ENCODE data around the gene CLMP. TPM values are rescaled to one million over a fixed set of nuclear protein-coding genes. Genes with fewer than 3 reads are reported as not detected.
"Not testable (repeated sequence)": the region's sequence is repeated elsewhere in the genome, so short reads cannot be mapped to it uniquely, and the experiment has no call there.

The CLMP gene
- total RNA-seq, 3 donors from 2014 or later = 4.7 to 84.9 (median 11.0) TPM

GRCh38 chr11:123093739-123094138 is 101.3 kb downstream of the CLMP start:
- DNase-seq (no peak), ATAC-seq (no peak)
- intact Hi-C loops (cut with DNase I, micrococcal nuclease) = no loop called here
- TF ChIP-seq, protein P1, sequence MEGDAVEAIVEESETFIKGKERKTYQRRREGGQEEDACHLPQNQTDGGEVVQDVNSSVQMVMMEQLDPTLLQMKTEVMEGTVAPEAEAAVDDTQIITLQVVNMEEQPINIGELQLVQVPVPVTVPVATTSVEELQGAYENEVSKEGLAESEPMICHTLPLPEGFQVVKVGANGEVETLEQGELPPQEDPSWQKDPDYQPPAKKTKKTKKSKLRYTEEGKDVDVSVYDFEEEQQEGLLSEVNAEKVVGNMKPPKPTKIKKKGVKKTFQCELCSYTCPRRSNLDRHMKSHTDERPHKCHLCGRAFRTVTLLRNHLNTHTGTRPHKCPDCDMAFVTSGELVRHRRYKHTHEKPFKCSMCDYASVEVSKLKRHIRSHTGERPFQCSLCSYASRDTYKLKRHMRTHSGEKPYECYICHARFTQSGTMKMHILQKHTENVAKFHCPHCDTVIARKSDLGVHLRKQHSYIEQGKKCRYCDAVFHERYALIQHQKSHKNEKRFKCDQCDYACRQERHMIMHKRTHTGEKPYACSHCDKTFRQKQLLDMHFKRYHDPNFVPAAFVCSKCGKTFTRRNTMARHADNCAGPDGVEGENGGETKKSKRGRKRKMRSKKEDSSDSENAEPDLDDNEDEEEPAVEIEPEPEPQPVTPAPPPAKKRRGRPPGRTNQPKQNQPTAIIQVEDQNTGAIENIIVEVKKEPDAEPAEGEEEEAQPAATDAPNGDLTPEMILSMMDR (IDR thresholded peaks at IDR 0.05) = no peak
- Histone ChIP-seq H3K36me3 (ENCODE audit: low read depth) (no peaks in the 10 kb centered on the region), H3K9me3 (no peaks in the 10 kb centered on the region), H3K4me1 (ENCODE audit: low read depth) (no peaks in the 10 kb centered on the region), H3K4me3 (no peak overlapping the region)

- H3K4me3 ChIP-seq = no peak overlapping the region
- ATAC-seq (no peak), DNase-seq (no peak)
- H3K4me1 ChIP-seq (ENCODE audit: low read depth) = no peaks in the 10 kb centered on the region
- no peaks in the 10 kb centered on the region for H3K36me3 ChIP-seq (ENCODE audit: low read depth)
- TF ChIP-seq, protein P1 (IDR thresholded peaks at IDR 0.05) = no peak
- intact Hi-C loops (cut with DNase I, micrococcal nuclease) = no loop called here
- no peaks in the 10 kb centered on the region for H3K9me3 ChIP-seq
Observed at GRCh38 chr11:123091506-123091905, 103.5 kb downstream of the CLMP start.

DNA sequence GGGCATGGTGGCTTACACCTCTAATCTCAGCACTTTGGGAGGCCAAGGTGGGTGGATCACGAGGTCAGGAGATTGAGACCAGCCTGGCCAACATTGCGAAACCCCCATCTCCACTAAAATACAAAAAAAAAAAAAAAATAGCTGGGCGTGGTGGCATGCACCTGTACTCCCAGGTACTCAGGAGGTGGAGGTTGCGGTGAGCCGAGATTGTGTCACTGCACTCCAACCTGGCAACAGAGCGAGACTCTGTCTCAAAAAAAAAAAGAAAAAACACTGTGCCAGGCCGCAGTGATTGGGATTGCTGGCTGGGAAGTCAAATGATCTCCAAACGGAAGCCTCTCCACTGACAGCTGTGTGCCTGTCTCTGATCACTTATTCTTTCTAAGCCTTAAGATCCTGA is 104.9 kb downstream of the CLMP start:
- H3K36me3 ChIP-seq (ENCODE audit: low read depth); H3K9me3 ChIP-seq; H3K4me1 ChIP-seq (ENCODE audit: low read depth); ATAC-seq; DNase-seq; H3K4me3 ChIP-seq; intact Hi-C loops (cut with DNase I, micrococcal nuclease): not testable (repeated sequence)

DNA sequence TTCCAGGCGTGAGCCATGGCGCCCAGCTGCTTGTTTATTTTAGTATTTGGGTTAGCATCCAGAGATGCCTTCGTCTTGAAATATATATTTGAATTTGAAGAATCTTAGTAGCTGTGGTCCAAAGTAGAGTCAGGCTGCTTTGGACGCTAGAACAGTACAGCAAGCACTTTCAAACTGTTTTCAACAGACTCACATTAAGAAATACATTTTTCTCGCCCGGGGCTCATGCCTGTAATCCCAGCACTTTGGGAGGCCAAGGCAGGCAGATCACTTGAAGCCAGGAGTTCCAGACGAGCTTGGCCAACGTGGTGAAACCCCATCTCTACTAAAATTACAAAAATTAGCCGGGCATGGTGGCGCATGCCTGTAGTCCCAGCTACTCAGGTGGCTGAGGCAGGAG is 106.2 kb downstream of the CLMP start:
- H3K4me3 ChIP-seq; H3K4me1 ChIP-seq (ENCODE audit: low read depth); H3K36me3 ChIP-seq (ENCODE audit: low read depth); ATAC-seq; DNase-seq; intact Hi-C loops (cut with DNase I, micrococcal nuclease); H3K9me3 ChIP-seq: not testable (repeated sequence)

- H3K36me3 ChIP-seq (ENCODE audit: low read depth); intact Hi-C loops (cut with DNase I, micrococcal nuclease): not testable (repeated sequence)
Observed at GRCh38 chr11:123087657-123088056, 107.4 kb downstream of the CLMP start.

GRCh38 chr11:123086305-123086704 is 108.7 kb downstream of the CLMP start:
- intact Hi-C loops (cut with DNase I, micrococcal nuclease) = no loop called here
- H3K9me3 ChIP-seq = no peaks in the 10 kb centered on the region
- TF ChIP-seq, protein P1 (IDR thresholded peaks at IDR 0.05) = no peak
- no peak overlapping the region for H3K4me3 ChIP-seq
- H3K4me1 ChIP-seq (ENCODE audit: low read depth) = peaks cover 6% of the 10 kb centered on the region
- no peak for DNase-seq
- no peak for ATAC-seq
- no peaks in the 10 kb centered on the region for H3K36me3 ChIP-seq (ENCODE audit: low read depth)

More at GRCh38 chr11:123087657-123088056, 107.4 kb downstream of the CLMP start:
- not testable (repeated sequence) for H3K4me1 ChIP-seq (ENCODE audit: low read depth); H3K9me3 ChIP-seq; DNase-seq; H3K4me3 ChIP-seq
- ATAC-seq = peak; percentile 61

DNA sequence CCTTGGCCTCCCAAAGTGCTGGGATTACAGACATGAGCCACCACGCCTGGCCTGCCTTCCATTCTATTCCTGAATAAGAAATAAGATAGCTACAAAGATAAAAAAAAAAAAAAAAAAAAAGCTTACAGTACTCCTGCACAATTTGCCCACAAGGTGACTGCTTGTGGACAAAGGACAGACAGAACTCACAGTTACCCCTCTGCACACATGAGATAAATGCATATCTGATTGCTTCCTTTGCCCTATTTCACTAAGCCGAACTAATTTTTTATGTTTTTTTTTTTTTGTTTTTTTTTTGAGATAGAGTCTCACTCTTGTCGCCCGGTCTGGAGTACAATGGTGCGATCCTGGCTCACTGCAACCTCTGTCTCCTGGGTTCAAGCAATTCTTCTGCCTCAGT is 109.6 kb downstream of the CLMP start:
- DNase-seq (no peak), ATAC-seq (no peak)
- TF ChIP-seq, protein P1 (IDR thresholded peaks at IDR 0.05) = no peak
- no peaks in the 10 kb centered on the region for H3K36me3 ChIP-seq (ENCODE audit: low read depth)
- no peak overlapping the region for H3K4me3 ChIP-seq
- intact Hi-C loops (cut with DNase I, micrococcal nuclease) = no loop called here
- H3K4me1 ChIP-seq (ENCODE audit: low read depth) = peaks cover 6% of the 10 kb centered on the region
- H3K9me3 ChIP-seq = no peaks in the 10 kb centered on the region

Measured in mucosa of descending colon (tissue), 3 donors.